Fibroblast of upper back skin (primary cell): Measurements from ENCODE around the gene CDC42EP3.

Experiments used
- DNase-seq: peaks from one replicate; pipeline ENCODE4 v3.0.0-alpha.2; 2013

Gene CDC42EP3

DNA sequence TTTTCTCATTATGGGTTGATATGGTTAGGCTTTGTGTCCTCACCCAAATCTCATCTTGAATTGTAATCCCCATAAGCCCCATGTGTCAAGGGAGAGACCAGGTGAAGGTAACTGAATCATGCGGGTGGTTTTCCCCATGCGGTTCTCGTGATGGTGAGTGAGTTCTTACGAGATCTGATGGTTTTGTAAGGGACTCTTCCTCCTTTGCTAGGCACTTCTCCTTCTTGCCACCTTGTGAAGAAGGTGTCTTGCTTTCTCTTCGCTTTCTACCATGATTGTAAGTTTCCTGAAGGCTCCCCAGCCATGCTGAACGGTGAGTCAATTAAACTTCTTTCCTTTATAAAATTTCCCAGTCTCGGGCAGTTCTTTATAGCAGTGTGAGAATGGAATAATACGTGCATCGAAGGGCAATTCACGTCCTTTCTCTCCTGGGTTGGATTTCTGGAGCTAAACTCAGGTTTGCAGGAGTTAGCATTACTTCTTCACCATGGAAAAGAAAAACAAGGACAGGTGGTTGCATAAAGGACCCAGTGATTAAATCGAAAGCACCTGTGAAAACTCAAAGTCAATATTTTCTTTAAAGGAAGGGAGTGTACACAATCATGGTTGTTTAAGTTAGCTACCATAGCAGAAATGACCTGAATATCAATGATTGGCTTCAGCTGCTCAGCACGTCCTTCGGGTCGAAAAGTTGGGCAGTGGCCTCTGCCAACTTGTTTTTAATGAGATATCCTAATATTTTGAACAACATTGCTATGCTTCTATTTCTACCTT lies 54.1 kb downstream of the CDC42EP3 start:
- DNase-seq: no peak

DNA sequence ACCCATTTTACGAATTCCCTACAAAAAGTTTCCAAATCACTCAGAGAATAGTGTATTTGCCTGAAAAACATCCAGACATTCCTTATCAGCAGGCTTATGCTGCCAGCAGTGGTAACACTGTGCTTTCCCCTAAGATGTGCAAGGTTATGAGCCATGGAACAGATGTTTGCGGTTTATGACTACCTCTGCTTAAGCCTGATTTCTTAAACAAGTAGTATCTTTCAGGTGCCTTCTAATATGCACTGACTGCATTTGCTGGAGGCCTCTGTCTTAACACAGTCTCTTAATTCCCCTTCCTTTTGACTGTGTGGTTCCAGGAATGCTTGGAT lies 54.8 kb downstream of the CDC42EP3 start:
- peak; percentile 81 for DNase-seq

DNA sequence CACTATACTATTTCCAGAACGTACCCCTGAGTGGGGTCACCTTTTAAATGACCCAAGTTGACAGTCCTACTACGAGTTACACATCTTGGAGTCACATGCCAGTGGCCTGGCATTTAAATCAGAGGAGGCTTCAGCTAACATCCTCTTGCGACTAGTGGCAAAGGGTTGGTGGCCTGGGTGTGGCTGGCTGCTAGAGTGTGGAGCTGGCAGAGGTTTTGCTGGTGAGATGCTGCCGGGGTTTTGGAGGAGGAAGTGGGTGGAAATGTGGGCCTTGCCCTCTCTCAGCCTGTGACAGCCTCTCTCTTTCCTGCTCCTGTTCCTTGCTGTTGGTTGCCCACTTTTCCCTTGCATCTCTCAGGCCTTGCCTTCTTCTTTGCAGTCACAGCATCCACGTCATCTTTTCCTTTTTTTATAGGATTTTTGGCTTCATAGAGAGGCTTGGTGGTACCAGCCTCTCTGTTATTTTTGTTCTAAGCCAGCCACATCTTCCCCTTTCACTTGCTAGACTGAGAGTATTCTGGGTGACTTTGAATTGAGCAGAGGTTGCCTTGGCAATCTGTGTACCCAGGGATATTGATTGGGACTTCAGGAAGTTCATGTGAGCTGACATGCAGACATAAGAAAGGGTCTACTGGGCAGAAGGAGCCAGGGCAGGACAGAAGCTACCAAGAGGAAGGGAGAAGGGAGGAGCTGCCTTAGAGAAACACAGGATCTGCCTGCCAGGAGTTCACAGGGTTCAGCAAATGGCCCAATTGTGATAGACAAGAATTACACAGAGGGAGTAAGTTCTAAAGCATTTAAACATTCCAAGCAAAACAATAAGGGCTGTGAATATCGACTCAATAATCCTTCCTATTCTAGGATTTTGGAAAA lies 55.4 kb downstream of the CDC42EP3 start:
- no peak for DNase-seq

DNA sequence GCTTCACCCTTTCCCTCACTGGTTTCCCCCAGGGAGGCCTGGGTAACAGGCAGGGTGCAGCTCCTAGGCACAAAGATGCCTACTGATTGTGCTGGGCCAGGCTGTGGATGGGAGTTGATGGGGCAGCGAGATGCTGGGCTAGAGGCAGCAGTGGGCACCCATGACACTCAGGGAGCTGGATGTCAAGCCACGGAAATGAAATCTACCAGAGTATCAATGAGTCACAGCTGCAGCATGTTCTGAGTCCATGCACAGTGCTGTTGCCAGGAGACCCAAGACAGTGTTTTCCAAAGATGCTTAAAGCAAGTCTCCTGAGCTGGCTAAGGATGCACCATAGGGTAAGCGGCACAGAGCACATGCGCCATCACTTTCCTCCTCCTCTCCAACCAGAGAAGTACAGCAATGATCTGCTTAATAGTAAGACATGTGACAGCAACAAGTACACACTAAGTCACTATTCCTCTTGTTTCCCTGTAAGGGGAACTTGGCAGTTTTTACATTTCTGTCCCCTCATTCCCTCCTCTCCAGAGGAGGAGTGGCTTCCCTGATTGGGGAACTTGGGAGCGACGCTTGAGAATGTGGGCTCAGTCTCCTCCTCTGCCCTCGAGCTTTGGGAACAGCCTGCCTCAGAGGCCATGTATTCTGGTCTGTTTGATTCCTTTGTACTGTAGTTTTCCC lies 57.2 kb downstream of the CDC42EP3 start:
- peak; percentile 88 for DNase-seq

DNA sequence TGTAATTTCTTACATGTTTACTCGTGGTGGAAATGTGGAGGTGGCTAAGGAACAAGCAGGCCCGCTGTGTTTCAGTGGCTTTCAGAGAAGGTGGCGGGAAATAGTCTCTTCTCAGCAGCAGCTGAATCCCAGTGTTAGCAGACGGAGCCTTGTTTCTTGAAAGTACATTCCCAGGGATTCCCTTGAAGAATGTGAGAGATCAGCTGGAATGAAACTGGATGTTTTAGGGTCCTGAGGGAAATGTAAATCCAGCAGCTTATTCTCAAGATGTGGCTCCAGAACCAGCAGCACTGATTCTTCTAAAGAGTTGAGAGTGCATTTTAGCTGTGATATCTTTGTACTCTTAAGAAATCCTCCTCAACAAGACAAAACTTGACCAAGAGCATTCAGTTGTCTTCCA lies 59.1 kb downstream of the CDC42EP3 start:
- peak; percentile 44 for DNase-seq

DNA sequence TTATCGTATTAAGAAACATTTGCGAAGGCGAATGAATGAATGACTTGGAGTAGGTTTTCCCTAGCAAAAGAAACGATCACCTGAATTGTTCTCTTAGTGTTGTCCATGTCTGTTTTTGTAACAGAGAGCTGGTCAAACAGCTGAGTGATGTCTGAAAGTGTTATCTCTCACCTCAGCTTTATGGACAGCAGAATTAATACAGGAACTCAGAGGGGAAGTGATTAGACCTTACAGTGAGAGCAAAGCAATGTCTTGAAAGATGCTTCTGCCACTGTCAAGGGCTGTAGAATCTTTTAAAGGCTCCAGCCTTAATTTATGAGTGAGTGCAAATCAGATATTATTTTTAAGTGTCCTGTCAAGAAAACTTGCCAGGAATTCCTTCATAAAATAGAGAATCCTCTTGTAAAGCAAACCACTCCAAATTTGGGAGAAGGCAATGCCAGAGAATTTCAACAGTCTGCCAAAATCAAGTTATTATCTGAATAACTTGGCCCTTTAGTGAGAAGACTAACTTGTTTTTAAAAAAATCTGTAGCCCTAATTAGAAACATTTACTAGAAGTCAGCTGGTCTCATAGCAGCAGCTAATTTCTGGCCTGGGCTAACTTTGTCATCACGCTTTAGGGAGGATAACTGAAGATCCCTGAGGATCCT lies 60.7 kb downstream of the CDC42EP3 start:
- peak; percentile 86 for DNase-seq

DNA sequence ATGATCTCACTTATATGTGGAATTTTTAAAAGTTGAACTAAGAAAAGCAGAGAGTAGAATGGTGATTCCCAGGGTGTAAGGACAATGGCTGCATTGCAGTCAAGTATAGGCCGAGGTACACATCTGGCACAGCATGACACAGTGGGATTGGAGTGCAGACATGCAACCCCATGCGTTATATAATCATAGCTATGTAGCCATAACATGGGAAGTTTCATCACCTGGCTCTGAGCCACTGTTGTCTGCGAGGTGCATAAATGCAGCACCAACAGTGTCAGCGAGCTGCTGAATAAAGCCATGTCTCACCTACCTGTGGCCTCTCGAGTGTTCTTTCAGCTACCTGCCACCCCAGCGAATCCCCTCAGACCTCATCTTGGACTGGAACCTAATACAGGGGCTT lies 61.7 kb downstream of the CDC42EP3 start:
- DNase-seq: peak; percentile 44

DNA sequence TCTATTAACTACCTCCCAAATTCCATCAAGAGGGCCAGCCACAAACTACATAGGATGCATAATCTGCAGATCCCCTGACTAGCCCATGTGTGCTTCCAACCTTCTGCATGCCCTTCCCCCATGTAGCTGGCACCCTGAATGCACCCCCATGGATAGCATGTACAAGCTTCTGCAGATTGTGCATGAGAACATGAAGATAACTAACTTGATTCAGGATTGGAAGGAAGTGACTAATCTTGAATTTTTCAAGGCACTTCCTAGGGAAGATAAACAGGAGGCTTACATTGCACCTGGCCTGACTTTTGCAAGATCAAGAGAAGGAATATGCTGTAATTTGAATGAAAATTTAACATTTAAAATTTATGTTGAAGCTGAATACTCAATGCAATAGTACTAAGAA lies 66.7 kb downstream of the CDC42EP3 start:
- no peak for DNase-seq

DNA sequence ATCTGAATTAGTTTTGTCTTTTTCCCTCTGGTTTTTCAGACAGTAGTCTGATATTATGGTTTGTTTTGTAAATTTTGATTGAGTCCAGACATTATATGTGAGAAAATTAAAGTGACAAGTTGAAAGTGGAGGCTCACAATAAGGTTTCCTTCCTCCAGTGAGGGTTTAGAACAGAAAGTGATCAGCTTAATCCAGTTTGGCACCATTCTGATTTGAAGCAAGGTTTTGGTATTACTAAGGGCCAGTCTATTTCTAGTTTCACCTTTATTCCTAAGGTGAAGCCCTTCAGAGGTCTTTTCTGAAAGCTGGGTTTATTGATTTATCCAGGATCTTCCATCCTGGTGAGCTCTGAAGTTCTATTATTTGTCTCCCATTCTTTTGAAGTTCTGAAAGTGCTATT lies 68.7 kb downstream of the CDC42EP3 start:
- DNase-seq: no peak

DNA sequence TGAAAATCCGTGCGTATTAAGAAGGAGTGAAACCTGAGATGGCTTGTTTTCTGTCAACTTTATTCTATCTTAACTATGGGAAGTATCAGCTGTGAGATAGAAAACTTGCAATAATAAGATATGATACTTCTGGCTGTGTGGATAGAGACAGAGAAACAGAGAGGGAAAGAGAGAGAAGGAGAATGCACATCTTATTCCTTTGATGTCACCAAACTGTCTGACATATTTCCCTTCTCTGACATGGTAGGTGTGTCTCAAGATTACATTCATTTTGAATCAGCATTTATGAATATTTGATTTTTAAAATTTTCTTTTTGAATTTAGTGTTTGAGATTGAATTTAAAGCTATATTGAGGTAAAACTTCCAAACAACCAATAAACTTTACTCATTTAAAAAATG lies 69.4 kb downstream of the CDC42EP3 start:
- no peak for DNase-seq

DNA sequence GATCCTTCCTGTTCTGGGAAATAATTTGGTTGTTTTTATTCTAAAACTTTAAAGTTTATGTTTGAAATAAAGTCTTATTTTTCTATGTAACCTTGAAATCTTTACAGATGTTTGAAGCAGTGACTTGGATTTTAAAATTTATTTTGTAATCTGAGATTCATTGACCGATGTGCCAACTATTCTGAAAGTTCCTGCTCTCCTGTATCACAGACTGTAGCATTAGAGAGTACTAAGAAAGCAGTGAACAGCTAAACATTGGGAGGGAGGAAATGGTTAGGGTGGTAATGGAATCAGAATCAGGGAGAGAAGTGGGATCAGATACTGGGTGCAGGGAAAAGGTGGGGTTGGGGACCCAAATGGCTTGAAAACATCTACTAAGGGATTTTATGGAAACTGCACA lies 69.9 kb downstream of the CDC42EP3 start:
- no peak for DNase-seq

DNA sequence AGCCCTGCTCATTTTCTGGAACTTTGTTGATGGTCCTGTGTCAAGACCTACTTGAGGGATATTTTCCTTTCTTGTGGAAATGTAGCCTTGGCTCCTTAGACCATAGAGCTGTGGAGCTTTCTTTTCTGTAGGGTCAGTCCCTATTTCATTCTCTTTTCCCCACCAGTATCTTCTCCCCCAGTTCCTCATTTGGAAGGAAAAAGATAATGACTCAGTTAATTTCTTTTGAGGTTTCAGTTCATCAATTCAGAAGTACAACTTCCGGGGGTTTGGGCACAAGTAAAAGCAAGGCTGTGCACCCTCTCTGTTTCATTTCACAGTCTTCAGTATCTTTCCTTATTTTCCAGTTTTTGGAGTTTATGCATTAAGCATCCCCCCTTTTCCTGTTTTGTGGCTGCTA lies 70.7 kb downstream of the CDC42EP3 start:
- no peak for DNase-seq

DNA sequence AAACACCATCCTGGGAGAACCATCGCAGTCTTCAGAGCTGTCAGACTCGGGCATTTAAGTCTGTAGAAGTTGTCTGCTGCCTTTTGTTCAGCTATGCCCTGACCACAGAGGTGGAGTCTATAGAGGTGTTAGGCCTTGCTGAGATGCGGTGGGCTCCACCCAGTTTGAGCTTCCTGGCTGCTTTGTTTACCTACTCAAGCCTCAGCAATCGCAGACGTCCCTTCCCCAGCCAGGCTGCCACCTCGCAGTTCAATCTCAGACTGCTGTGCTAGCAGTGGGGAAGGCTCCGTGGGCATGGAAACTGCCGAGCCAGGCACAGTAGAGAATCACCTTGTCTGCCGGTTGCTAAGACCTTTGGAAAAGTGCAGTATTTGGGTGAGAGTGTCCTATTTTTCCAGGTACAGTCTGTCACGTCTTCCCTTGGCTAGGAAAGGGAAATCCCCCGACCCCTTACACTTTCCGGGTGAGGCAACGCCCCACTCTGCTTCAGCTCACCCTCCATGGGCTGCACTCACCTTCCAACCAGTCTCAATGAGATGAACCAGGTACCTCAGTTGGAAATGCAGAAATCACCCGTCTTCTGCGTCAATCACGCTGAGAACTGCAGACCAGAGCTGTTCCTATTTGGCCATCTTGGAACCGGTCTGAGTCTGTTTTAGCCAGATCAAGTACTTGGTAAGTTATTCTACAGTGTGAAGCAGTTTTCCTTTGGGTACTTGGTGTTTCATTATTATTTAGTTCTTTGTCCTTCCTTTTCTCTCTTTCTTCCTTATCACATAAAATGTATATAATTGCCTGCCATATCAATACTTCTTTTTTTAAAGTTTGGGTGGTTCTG lies 71.5 kb downstream of the CDC42EP3 start:
- no peak for DNase-seq

DNA sequence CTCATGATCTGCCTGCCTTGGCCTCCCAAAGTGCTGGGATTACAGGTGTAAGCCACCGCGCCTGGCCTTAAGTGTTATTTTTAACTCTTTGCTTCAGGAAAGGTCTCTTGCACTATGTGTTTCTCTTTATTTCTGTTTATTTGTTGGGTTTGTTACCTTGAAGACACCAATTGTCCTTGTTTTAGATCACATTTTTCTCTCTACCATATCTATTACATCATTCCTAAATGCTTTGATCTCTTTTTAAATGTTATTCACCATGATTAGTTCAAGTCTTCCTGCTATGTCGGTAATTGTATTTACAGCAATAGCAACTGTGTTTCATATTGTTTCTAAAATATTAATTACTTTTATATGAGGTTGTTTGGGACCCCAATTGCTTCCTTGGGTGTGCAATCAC lies 77.7 kb downstream of the CDC42EP3 start:
- DNase-seq: no peak

DNA sequence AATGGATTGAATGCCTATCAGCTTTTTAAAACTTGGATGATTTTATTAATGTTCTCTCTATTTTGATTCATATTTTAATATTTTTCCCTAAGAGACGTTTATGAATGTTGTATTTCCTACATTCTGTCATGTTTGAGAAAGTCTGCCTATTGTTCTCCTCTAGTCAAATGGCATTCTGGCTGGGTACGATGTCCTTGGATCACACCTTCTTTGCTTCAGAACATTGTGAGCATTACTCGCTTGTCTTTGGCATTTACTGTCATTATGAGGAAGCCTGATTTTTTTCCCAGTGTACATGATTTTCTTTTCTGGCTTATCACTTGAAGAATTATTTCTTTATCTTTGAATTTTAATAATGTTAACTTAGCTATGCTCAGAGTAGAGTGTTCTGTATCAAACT lies 78.4 kb downstream of the CDC42EP3 start:
- DNase-seq: no peak
